Natural killer cell treated with Interleukin-12 subunit alpha and Interleukin-12 subunit beta and Interleukin-15 and Interleukin-18, amount 100 ng/mL, for 72 hours (primary cell): ENCODE measurements around the gene PKN3. TPM values are rescaled to one million over a fixed set of nuclear protein-coding genes. Genes with fewer than 3 reads are reported as not detected.
A peak's percentile ranks its signal among the peaks of the same experiment; 100 is the strongest.

Source experiments
- ATAC-seq, 2 donors: fragments of 150-1000 bp; cut with Tn5 transposase in 1 of 2; sonication (Bioruptor Pico), chemical (Tn5 transposase) in 1 of 2; 2 replicates each; pipeline ENCODE4 v1.10.0; 2021
- DNase-seq: peaks from one replicate; pipeline ENCODE4 v3.0.0; 2022; ENCODE audit warnings: low spot score
- H3K27ac Mint-ChIP-seq, 2 donors: 1 replicate in 1 of 2; 2 replicates in 1 of 2; pipeline ENCODE4 v1.8.0; 2022; ENCODE audit warnings: mixed read lengths in 2 of 2, mild to moderate bottlenecking in 1 of 2, moderate library complexity in 1 of 2
- H3K27me3 Mint-ChIP-seq, 2 donors: 1 replicate in 1 of 2; 2 replicates in 1 of 2; pipeline ENCODE4 v1.8.0; 2022; ENCODE audit warnings: mixed read lengths in 2 of 2
- H3K36me3 Mint-ChIP-seq: one replicate; pipeline ENCODE4 v1.8.0; 2022; ENCODE audit warnings: mixed read lengths
- H3K4me1 Mint-ChIP-seq, 2 donors: 1 replicate in 1 of 2; 2 replicates in 1 of 2; pipeline ENCODE4 v1.8.0; 2022; ENCODE audit warnings: low read depth in 2 of 2, mixed read lengths in 2 of 2, mild to moderate bottlenecking in 1 of 2
- H3K4me3 Mint-ChIP-seq: one replicate; pipeline ENCODE4 v1.8.0; 2022; ENCODE audit warnings: mixed read lengths
- H3K9me3 Mint-ChIP-seq: 2 replicates; pipeline ENCODE4 v1.8.0; 2022; ENCODE audit warnings: mixed read lengths
- total RNA-seq, 2 donors: library from RNA; stranded (reverse); gene quantifications; one replicate each; pipeline ENCODE4 v1.2.3, GENCODE V29; 2022

Gene PKN3
- total RNA-seq, 2 donors from 2014 or later = 7.0 to 8.0 TPM

GRCh38 chr9:128729302-128729701 is 27.0 kb downstream of the PKN3 start:
- Mint-ChIP-seq H3K27me3 (no peaks in the 10 kb centered on the region), H3K27ac (no peak overlapping the region), H3K9me3 (no peaks in the 10 kb centered on the region), H3K36me3 (no peaks in the 10 kb centered on the region), H3K4me1 (peaks cover 14 to 17% of the 10 kb centered on the region in 2 donors), H3K4me3 (no peak overlapping the region)
- DNase-seq = no peak
- ATAC-seq = no peak

DNA sequence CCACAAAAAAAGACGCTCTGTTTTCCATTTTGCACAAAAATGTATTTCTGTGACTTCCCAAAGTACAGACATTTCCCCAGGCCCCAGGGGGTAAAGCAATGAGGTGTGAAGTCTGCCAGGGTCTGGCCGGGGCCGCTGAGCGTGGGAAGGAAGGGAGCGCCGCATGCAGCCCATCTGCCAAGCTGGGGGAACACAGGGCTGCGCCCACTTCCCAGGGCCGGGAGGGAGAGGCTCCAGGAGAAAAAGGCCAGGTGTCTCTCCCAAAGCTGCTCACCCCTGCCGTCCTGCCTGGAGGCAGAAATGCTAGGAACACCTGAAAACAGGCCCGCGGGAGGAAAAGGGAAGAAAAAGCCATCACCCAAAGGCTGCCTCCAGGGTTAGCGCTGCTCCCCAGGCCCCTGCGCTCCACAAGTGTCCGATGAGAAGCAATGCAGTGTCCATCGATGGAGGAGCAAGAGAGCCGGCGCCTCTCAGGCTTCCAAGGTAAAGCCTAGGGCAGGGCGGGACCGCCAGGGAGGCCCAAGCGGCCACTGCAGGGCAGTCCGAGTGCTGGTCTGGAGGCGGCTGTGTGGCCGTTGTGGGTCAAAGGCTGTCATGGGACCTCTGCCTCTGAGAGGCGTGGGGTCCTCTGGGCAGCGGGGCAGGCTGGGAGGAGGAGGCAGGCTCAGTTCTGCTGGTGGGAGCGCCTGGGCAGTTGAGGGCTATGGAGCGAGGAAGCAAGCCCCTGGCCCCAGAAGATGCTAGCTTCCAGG is 27.6 kb downstream of the PKN3 start:
- peaks cover 8 to 11% of the 10 kb centered on the region in 2 donors for H3K4me1 Mint-ChIP-seq
- H3K9me3 Mint-ChIP-seq = no peaks in the 10 kb centered on the region
- H3K4me3 Mint-ChIP-seq = no peak overlapping the region
- no peak for DNase-seq
- no peaks in the 10 kb centered on the region for H3K27me3 Mint-ChIP-seq
- H3K27ac Mint-ChIP-seq = no peak overlapping the region
- no peak for ATAC-seq
- H3K36me3 Mint-ChIP-seq = no peaks in the 10 kb centered on the region

DNA sequence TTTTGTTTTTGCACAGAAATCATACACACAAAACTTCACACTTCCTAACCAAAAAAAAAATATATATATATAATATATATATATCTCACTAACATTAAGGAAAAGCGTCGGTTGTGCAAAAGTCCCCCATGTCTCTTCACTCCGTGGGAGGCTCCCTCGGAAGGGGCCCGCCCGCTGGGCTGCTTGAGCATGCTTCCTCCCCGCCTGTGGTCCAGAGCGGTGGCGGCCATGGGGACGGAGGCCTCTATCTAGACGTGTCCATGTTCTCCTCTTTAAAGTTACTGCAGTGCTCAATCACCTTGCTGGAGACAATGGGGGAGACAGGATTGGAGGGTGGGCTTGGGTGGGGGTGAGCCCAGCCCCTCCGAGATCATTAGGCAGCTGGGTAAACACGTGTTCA is 28.8 kb downstream of the PKN3 start:
- no peaks in the 10 kb centered on the region for H3K9me3 Mint-ChIP-seq
- ATAC-seq = no peak

DNA sequence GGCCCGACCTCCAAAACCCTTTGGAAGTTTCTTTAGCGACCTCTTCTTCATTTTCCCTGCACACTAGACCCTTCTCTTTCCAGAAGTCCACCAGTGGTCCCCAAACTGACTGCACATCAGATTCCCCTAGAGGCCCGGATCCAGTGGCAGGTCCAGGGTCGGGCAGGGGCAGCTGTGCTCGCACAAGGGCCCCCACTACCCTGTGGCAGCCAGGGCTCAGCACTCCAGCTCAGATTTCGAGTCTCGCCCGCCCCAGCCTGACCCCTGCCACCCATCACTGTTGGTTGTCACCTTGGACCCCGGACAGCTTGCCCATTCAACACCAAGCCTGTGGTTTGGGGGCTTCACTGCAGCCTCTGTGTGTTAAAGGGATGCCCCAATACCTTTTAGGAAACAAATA is 29.4 kb downstream of the PKN3 start:
- Mint-ChIP-seq H3K4me3 (no peak overlapping the region), H3K4me1 (no peaks in the 10 kb centered on the region), H3K9me3 (no peaks in the 10 kb centered on the region), H3K36me3 (no peaks in the 10 kb centered on the region), H3K27me3 (no peaks in the 10 kb centered on the region), H3K27ac (no peak overlapping the region)
- ATAC-seq (no peak), DNase-seq (no peak)

More for the DNA sequence above, 28.8 kb downstream of the PKN3 start:
- no peak overlapping the region for H3K27ac Mint-ChIP-seq
- peaks cover under 1 to 1% of the 10 kb centered on the region in 2 donors for H3K4me1 Mint-ChIP-seq
- H3K36me3 Mint-ChIP-seq = no peaks in the 10 kb centered on the region
- no peaks in the 10 kb centered on the region for H3K27me3 Mint-ChIP-seq
- H3K4me3 Mint-ChIP-seq = no peak overlapping the region
- no peak for DNase-seq

DNA sequence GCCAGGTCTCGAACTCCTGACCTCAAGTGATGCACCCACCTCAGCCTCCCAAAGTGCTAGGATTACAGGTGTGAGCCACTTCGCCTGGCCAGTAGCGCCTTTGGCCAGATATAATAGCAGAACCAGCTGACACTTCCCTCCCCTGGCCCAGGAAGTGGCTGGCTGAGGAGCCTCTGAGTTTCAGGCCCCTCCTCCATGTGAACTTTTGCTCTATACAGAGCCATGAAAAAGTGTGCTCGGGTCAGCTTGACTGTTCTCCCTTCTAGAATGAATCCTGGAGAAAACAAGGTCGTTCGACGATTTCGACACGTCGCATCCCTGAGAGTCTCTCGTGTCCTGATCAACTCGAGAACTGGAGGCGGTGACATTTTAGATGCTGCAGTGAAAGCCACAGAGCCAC is 30.3 kb downstream of the PKN3 start:
- Mint-ChIP-seq H3K4me3 (no peak overlapping the region), H3K36me3 (no peaks in the 10 kb centered on the region), H3K27me3 (no peaks in the 10 kb centered on the region), H3K4me1 (no peaks in the 10 kb centered on the region), H3K27ac (no peak overlapping the region), H3K9me3 (no peaks in the 10 kb centered on the region)
- ATAC-seq = no peak
- no peak for DNase-seq

DNA sequence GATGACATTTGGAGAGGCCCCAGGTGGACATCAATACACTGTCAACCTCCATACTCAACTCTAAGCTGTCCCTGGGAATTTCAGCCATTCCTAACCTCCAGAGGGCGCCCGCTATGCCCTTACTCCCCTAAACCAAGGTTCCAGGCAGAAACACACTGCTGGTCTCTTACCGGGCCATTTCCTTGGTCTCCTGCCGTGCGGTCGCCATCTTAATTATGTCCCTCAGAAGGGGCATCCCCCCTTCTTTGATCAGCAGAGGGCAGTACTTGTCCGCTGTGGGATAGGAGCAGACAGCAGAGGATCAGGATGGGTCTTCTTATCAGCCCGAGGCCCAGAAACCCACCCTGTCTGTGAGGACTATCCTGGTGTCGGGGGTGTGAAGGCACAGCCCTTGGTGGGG is 31.0 kb downstream of the PKN3 start:
- H3K27me3 Mint-ChIP-seq = no peaks in the 10 kb centered on the region
- ATAC-seq = no peak
- H3K27ac Mint-ChIP-seq = no peak overlapping the region
- no peaks in the 10 kb centered on the region for H3K36me3 Mint-ChIP-seq
- H3K9me3 Mint-ChIP-seq = no peaks in the 10 kb centered on the region
- no peak for DNase-seq
- no peak overlapping the region for H3K4me3 Mint-ChIP-seq
- no peaks in the 10 kb centered on the region for H3K4me1 Mint-ChIP-seq

DNA sequence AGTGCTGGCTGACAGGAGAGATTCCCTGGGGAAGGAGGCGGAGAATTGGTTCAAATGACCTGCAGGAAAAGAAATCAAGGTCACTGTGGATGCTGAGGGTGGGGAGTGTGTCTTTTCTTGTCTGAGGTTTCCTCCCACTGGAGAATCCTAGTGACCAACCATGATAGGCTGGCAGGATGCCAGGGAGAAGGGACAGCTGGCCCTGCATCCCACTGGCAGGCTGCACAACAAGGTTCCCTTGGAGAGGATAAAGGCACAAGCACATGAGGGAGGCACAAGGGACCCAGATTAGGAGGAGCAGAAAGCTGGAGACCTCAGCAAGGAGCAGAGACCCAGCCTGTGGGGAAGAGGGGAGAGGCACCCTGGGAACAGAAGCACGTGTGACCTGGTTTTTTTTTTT is 33.1 kb downstream of the PKN3 start:
- Mint-ChIP-seq H3K4me1 (no peaks in the 10 kb centered on the region), H3K27ac (no peak overlapping the region), H3K36me3 (no peaks in the 10 kb centered on the region), H3K4me3 (no peak overlapping the region), H3K27me3 (no peaks in the 10 kb centered on the region), H3K9me3 (no peaks in the 10 kb centered on the region)
- ATAC-seq = no peak
- DNase-seq = no peak

GRCh38 chr9:128742401-128742800 is 40.1 kb downstream of the PKN3 start:
- Mint-ChIP-seq H3K9me3 (no peaks in the 10 kb centered on the region), H3K27me3 (no peaks in the 10 kb centered on the region), H3K4me3 (no peak overlapping the region), H3K36me3 (no peaks in the 10 kb centered on the region), H3K4me1 (no peaks in the 10 kb centered on the region), H3K27ac (no peak overlapping the region)
- DNase-seq = no peak
- ATAC-seq = peak in 1 of 2 donors; percentile 36

DNA sequence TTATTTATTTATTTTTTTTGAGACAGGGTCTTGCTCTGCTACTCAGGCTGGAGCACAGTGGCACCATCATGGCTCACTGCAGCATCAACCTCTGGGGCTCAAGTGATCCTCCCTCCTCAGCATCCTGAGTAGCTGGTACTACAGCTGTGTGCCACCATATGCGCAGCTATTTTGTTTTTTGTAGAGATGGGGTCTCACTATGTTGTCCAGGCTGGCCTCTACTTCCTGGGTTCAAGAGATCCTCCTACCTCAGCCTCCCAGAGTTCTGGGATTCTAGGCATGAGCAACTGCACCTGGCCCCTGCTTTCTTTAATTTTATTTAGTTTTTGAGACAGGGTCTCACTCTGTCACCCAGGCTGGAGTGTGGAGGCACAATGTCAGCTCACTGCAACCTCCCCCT is 41.1 kb downstream of the PKN3 start:
- H3K27ac Mint-ChIP-seq = no peak overlapping the region
- H3K4me1 Mint-ChIP-seq = no peaks in the 10 kb centered on the region
- no peak overlapping the region for H3K4me3 Mint-ChIP-seq
- no peak for DNase-seq
- no peak for ATAC-seq
- no peaks in the 10 kb centered on the region for H3K9me3 Mint-ChIP-seq
- no peaks in the 10 kb centered on the region for H3K36me3 Mint-ChIP-seq
- H3K27me3 Mint-ChIP-seq = no peaks in the 10 kb centered on the region

DNA sequence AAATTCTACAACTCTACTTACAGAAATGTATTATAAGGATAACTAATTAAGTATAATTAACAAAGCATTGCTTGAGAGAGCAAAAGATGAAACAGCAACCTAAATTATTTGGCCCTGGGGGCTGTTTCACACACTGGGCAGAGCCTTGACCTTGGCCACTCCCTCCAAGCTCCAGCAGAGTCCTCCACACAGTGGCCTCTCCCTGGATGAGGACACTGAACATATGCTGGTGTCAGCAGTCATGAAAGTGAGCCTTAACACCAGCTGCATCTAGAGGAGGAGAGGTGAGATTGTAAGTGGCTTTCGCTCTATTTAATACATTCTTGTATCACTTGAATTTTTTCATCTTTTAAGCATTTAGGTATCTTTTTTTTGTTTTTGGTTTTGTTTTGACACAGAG is 44.9 kb downstream of the PKN3 start:
- no peak overlapping the region for H3K4me3 Mint-ChIP-seq
- no peaks in the 10 kb centered on the region for H3K9me3 Mint-ChIP-seq
- H3K27ac Mint-ChIP-seq = no peak overlapping the region
- H3K36me3 Mint-ChIP-seq = no peaks in the 10 kb centered on the region
- no peaks in the 10 kb centered on the region for H3K4me1 Mint-ChIP-seq
- DNase-seq (no peak), ATAC-seq (no peak)
- no peaks in the 10 kb centered on the region for H3K27me3 Mint-ChIP-seq

DNA sequence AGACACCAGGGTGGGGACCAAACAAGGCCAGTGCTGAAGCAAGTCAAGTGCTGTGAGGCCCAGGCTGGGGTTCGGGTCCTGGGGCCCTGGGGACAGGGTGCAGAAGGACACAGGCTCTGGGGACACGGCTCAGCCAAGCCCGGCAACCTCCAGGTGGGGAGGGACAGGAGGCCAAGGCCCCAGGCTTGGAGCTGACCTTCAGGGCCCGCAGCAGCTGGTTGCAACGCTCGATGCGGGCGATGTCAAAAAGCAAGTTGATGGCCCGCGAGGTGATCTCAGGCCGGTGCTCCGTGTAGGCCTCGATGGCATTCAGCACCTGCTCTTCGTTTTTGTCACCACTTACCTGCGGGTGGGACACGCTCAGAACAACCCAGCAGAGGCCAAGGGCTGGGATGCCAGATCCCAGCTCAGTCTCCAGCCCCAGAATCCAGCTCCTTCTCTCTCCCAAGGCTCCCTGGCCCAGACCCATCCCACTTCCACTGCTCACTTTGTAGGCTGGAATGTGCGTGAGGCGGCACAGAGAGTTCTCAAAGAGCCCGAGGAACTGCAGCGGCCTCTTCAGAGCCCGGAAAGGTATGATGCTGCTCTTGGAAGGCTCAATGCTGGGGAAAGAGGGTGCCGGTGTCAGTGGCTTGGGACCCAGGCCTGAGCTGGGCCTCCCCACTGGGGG is 48.8 kb downstream of the PKN3 start:
- H3K9me3 Mint-ChIP-seq = no peaks in the 10 kb centered on the region
- H3K4me3 Mint-ChIP-seq = no peak overlapping the region
- H3K27ac Mint-ChIP-seq = no peak overlapping the region
- no peaks in the 10 kb centered on the region for H3K36me3 Mint-ChIP-seq
- DNase-seq = no peak
- no peaks in the 10 kb centered on the region for H3K4me1 Mint-ChIP-seq
- H3K27me3 Mint-ChIP-seq = no peaks in the 10 kb centered on the region
- peak in 1 of 2 donors; percentile 22 for ATAC-seq

DNA sequence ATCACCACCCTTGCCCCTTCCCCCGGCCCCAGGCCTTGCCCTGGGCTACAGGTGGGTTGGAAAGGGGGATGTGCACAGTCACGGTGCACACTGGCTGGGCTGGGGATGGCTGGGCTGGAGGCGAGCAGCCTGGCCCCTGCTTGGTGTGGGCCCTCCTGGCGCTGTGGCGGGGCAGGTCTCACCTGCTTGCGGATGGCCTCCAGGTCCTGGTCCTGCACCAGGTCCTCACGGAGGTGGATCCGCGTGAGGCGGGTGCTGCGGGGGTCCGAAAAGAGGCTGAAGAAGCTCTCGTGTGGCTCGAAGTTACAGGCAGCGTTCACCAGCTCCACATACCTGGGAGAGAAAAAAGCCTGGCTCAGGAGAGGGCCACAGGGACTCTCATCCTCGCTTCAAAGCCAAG is 51.3 kb downstream of the PKN3 start:
- ATAC-seq (peak in 1 of 2 donors; percentile 17), DNase-seq (no peak)
- Mint-ChIP-seq H3K4me3 (no peak overlapping the region), H3K27me3 (no peaks in the 10 kb centered on the region), H3K27ac (no peak overlapping the region), H3K9me3 (no peaks in the 10 kb centered on the region), H3K36me3 (no peaks in the 10 kb centered on the region), H3K4me1 (peaks cover 0 to 3% of the 10 kb centered on the region in 2 donors)

DNA sequence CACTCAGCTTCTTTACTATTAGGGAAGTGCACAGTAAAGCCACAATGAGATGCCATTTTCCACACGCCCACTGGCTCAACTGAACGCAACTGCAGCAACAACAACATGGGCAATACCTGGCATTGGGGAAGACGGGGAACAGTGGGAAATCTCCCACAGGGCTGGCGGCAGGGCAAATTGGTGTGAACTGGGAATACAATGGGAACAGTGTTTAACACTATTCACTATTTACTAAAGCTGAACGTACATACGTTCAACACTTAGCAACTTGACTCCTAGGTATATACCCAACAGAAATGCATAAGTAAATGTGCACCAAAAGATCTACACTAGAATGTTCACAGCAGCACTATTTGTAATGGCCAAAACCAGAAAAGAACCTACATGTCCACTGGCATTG is 55.3 kb downstream of the PKN3 start:
- H3K36me3 Mint-ChIP-seq = no peaks in the 10 kb centered on the region
- no peak overlapping the region for H3K4me3 Mint-ChIP-seq
- no peak for ATAC-seq
- peaks cover 3 to 4% of the 10 kb centered on the region in 2 donors for H3K4me1 Mint-ChIP-seq
- DNase-seq = no peak
- H3K9me3 Mint-ChIP-seq = no peaks in the 10 kb centered on the region
- no peak overlapping the region for H3K27ac Mint-ChIP-seq
- no peaks in the 10 kb centered on the region for H3K27me3 Mint-ChIP-seq

DNA sequence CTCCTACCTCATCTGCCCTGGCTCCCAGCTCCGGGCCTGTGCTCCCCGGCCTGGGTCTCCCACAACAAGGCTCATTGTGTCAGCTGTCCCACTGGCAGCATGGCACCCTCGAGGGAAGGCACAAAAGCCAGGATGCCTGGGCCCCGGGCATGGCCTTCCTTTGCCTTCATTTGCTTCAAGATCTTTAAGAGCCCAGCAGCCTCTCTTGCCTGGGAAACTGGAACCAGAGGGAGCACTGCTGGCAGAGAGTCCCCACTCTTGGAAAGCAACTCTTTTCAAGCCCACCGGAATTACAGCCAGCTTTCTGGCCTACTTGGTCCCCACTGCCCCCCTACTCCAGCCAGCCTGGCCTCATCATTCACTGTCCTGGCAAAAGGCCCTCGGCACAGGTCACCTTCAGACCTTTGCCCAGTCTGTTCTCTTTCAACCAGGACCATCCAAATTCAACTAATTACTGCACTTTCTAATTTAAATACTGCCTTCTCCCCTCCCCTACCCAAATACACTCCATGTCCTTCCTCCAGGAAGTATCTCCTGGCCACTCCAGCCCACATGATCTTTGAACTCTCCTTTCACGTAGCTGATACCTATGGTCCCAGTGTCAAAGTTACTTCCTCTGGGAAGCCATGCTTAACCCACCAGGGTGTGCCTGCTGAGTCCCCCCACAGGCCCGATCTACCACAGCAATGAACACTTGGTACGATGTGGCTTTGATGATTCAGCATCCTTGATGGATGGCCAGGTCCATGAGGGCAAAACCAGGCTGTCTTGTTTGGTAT is 60.6 kb downstream of the PKN3 start:
- Mint-ChIP-seq H3K9me3 (no peaks in the 10 kb centered on the region), H3K4me3 (no peak overlapping the region), H3K4me1 (peaks cover 10 to 22% of the 10 kb centered on the region in 2 donors), H3K27ac (peak overlapping the region in 1 of 2 donors; percentile 76), H3K27me3 (no peaks in the 10 kb centered on the region), H3K36me3 (no peaks in the 10 kb centered on the region)
- no peak for ATAC-seq
- DNase-seq = no peak
